ENCODE results near the gene DEPP1. TPM values are rescaled to one million over a fixed set of nuclear protein-coding genes. Genes with fewer than 3 reads are reported as not detected.

Gene DEPP1
- total RNA-seq, 3 donors from 2014 or later: 14.8 to 19.0 (median 18.1) TPM

GRCh38 chr10:44954962-44955361 lies 23.6 kb downstream of the DEPP1 start:
- no peak for TF ChIP-seq CTCF (IDR thresholded peaks at IDR 0.05)

GRCh38 chr10:44954042-44954441 lies 24.6 kb downstream of the DEPP1 start:
- no peak for ATAC-seq
- Histone ChIP-seq H3K4me3 (no peak overlapping the region), H3K36me3 (ENCODE audit: low read depth) (no peaks in the 10 kb centered on the region), H3K4me1 (ENCODE audit: low read depth) (peaks cover 10% of the 10 kb centered on the region), H3K9me3 (no peaks in the 10 kb centered on the region)
- no peak for DNase-seq
- no peak for TF ChIP-seq CTCF (IDR thresholded peaks at IDR 0.05)
- intact Hi-C loops (cut with DNase I, micrococcal nuclease): no loop called here

More at GRCh38 chr10:44954962-44955361, 23.6 kb downstream of the DEPP1 start:
- intact Hi-C loops (cut with DNase I, micrococcal nuclease): no loop called here
- Histone ChIP-seq H3K4me3 (no peak overlapping the region), H3K9me3 (no peaks in the 10 kb centered on the region), H3K4me1 (ENCODE audit: low read depth) (peaks cover 12% of the 10 kb centered on the region), H3K36me3 (ENCODE audit: low read depth) (no peaks in the 10 kb centered on the region)
- no peak for DNase-seq
- ATAC-seq: no peak

- intact Hi-C loops (cut with DNase I, micrococcal nuclease): no loop called here
- no peak for DNase-seq
- H3K36me3 ChIP-seq (ENCODE audit: low read depth): no peaks in the 10 kb centered on the region
- H3K4me3 ChIP-seq: no peak overlapping the region
- ATAC-seq: no peak
- no peaks in the 10 kb centered on the region for H3K9me3 ChIP-seq
- TF ChIP-seq CTCF (IDR thresholded peaks at IDR 0.05): no peak
- no peaks in the 10 kb centered on the region for H3K4me1 ChIP-seq (ENCODE audit: low read depth)
These were observed 25.8 kb downstream of the DEPP1 start for GRCh38 chr10:44952779-44953231.

GRCh38 chr10:44951576-44952226 lies 26.9 kb downstream of the DEPP1 start:
- ATAC-seq (no peak), DNase-seq (no peak)
- intact Hi-C loops (cut with DNase I, micrococcal nuclease): no loop called here
- Histone ChIP-seq H3K4me3 (no peak overlapping the region), H3K4me1 (ENCODE audit: low read depth) (no peaks in the 10 kb centered on the region), H3K9me3 (no peaks in the 10 kb centered on the region), H3K36me3 (ENCODE audit: low read depth) (no peaks in the 10 kb centered on the region)
- TF ChIP-seq CTCF (IDR thresholded peaks at IDR 0.05): no peak

- ATAC-seq (no peak), DNase-seq (no peak)
- Histone ChIP-seq H3K36me3 (ENCODE audit: low read depth) (no peaks in the 10 kb centered on the region), H3K4me1 (ENCODE audit: low read depth) (no peaks in the 10 kb centered on the region), H3K4me3 (no peak overlapping the region), H3K9me3 (no peaks in the 10 kb centered on the region)
- intact Hi-C loops (cut with DNase I, micrococcal nuclease): no loop called here
- no peak for TF ChIP-seq CTCF (IDR thresholded peaks at IDR 0.05)
These were observed 28.0 kb downstream of the DEPP1 start for GRCh38 chr10:44950326-44951225.
